ENCODE measurements around the gene A1BG. TPM values are rescaled to one million over a fixed set of nuclear protein-coding genes. Genes with fewer than 3 reads are reported as not detected.
"Not testable (repeated sequence)": the region's sequence is repeated elsewhere in the genome, so short reads cannot be mapped to it uniquely, and the experiment has no call there.

A1BG gene
- total and polyA plus RNA-seq, 4 donors = 1.2 to 53.4 (median 18.6) TPM

GRCh38 chr19:58311345-58311865, 41.9 kb downstream of the A1BG start:
- whole genome bisulfite sequencing, 2 donors = 93% methylated on average over 7 of the region's 7 CpGs
- TF ChIP-seq, protein P1, sequence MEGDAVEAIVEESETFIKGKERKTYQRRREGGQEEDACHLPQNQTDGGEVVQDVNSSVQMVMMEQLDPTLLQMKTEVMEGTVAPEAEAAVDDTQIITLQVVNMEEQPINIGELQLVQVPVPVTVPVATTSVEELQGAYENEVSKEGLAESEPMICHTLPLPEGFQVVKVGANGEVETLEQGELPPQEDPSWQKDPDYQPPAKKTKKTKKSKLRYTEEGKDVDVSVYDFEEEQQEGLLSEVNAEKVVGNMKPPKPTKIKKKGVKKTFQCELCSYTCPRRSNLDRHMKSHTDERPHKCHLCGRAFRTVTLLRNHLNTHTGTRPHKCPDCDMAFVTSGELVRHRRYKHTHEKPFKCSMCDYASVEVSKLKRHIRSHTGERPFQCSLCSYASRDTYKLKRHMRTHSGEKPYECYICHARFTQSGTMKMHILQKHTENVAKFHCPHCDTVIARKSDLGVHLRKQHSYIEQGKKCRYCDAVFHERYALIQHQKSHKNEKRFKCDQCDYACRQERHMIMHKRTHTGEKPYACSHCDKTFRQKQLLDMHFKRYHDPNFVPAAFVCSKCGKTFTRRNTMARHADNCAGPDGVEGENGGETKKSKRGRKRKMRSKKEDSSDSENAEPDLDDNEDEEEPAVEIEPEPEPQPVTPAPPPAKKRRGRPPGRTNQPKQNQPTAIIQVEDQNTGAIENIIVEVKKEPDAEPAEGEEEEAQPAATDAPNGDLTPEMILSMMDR (IDR thresholded peaks at IDR 0.05; ENCODE audit: control extremely low read depth, extremely low read depth) = no peak

DNA sequence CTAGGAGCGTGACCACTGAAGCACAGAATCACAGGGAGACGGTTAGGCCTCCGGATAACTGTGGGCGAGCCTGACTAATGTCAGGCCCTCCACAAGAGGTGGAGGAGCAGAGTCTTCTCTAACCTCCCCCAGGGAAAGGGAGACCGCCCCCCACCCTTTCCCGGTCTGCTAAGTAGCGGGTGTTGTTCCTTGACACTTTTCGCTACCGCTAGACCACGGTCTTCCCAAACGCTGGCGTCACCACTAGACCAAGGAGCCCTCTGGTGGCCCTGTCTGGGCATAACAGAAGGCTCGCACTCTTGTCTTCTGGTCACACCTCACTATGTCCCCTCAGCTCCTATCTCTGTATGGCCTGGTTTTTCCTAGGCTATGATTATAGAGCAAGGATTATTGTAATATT, 42.6 kb downstream of the A1BG start:
- WGBS, 2 donors = 69 to 79% methylated on average over 13 of the region's 13 CpGs
- ATAC-seq (ENCODE audit: insufficient read depth, low FRiP score); H3K27me3 ChIP-seq (ENCODE audit: control insufficient read depth in 3 of 3, insufficient read depth in 3 of 3, low read length in 2 of 3); H3K9me3 ChIP-seq (ENCODE audit: control insufficient read depth in 4 of 4, insufficient read depth in 3 of 4, low read length in 3 of 4); H3K9ac ChIP-seq (ENCODE audit: insufficient read depth in 1 of 2, low read length in 2 of 2); H3K4me3 ChIP-seq; H3K4me1 ChIP-seq (ENCODE audit: control insufficient read depth in 5 of 5, insufficient read depth in 5 of 5, low read length in 5 of 5); H3K27ac ChIP-seq (ENCODE audit: low read depth in 1 of 2, low read length in 1 of 2): not testable (repeated sequence)
- peak; percentile 29 to 41 (median 41) for DNase-seq
- H3K36me3 ChIP-seq (ENCODE audit: control insufficient read depth in 4 of 4, insufficient read depth in 4 of 4, low read length in 4 of 4) = peaks cover 33 to 53% (median 38%) of the 10 kb centered on the region in 4 donors

More at GRCh38 chr19:58311345-58311865, 41.9 kb downstream of the A1BG start:
- no peak overlapping the region for H3K4me3 ChIP-seq
- H3K4me1 ChIP-seq (ENCODE audit: control insufficient read depth in 5 of 5, insufficient read depth in 5 of 5, low read length in 5 of 5) = peaks cover 0 to 2% (median under 1%) of the 10 kb centered on the region in 5 donors
- peaks cover 33 to 52% (median 38%) of the 10 kb centered on the region in 4 donors for H3K36me3 ChIP-seq (ENCODE audit: control insufficient read depth in 4 of 4, insufficient read depth in 4 of 4, low read length in 4 of 4)
- no peaks in the 10 kb centered on the region for H3K27me3 ChIP-seq (ENCODE audit: control insufficient read depth in 3 of 3, insufficient read depth in 3 of 3, low read length in 2 of 3)
- H3K27ac ChIP-seq (ENCODE audit: low read depth in 1 of 2, low read length in 1 of 2) = no peak overlapping the region
- peaks cover 0 to 3% (median 0%) of the 10 kb centered on the region in 4 donors for H3K9me3 ChIP-seq (ENCODE audit: control insufficient read depth in 4 of 4, insufficient read depth in 3 of 4, low read length in 3 of 4)
- no peak overlapping the region for H3K9ac ChIP-seq (ENCODE audit: insufficient read depth in 1 of 2, low read length in 2 of 2)
- DNase-seq (no peak), ATAC-seq (ENCODE audit: insufficient read depth, low FRiP score) (no peak)

DNA sequence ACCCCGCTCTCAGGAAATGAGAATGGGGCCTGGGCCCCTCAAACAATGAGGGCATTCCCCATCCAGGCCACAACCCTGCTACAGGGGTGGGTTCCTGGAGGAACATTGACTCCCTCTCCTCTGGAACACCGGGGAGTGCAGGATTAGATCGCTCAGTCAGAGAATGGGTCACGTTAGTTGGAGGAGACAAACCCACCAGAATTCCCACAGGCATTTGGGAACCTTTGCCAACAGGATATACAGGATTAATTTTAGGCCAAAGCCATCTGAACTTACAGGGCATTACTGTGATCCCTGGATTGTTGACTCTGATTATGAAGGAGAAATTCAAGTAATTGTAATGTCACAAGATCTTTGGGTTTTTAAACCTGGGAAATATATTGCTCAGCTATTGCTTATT, 45.6 kb downstream of the A1BG start:
- Histone ChIP-seq H3K4me3 (no peak overlapping the region), H3K9me3 (ENCODE audit: control insufficient read depth in 4 of 4, insufficient read depth in 3 of 4, low read length in 3 of 4) (peaks cover 0 to 3% (median 0%) of the 10 kb centered on the region in 4 donors), H3K27ac (ENCODE audit: low read depth in 1 of 2, low read length in 1 of 2) (no peak overlapping the region), H3K9ac (ENCODE audit: insufficient read depth in 1 of 2, low read length in 2 of 2) (no peak overlapping the region), H3K36me3 (ENCODE audit: control insufficient read depth in 4 of 4, insufficient read depth in 4 of 4, low read length in 4 of 4) (peaks cover 20 to 35% (median 22%) of the 10 kb centered on the region in 4 donors), H3K27me3 (ENCODE audit: control insufficient read depth in 3 of 3, insufficient read depth in 3 of 3, low read length in 2 of 3) (no peaks in the 10 kb centered on the region), H3K4me1 (ENCODE audit: control insufficient read depth in 5 of 5, insufficient read depth in 5 of 5, low read length in 5 of 5) (peaks cover 0 to 14% (median 7%) of the 10 kb centered on the region in 5 donors)
- TF ChIP-seq, protein P1 (IDR thresholded peaks at IDR 0.05; ENCODE audit: control extremely low read depth, extremely low read depth) = no peak
- DNase-seq (no peak), ATAC-seq (ENCODE audit: insufficient read depth, low FRiP score) (no peak)
- WGBS, 2 donors = 82 to 91% methylated on average over 4 of the region's 4 CpGs

DNA sequence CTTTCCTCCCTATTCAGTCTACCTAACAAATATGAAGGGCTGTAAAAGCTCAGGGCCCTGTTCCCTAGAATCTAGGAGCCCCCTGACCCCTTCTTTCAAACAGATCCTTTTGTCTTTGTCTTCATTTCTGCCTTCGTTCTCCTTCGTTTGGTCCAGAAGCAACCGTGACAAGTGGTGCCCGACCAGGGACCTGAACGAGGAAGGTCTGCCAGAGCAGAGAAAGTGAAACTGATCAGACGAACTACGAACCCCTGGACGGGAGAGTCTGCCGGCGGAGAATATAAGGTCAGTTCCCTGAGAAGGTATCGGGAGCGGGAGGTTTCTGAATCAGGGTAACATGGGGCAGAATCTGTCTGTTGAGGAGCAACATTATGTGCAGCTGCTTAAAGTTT, 47.4 kb downstream of the A1BG start:
- H3K4me1 ChIP-seq (ENCODE audit: control insufficient read depth in 5 of 5, insufficient read depth in 5 of 5, low read length in 5 of 5) = peaks cover 0 to 14% (median 7%) of the 10 kb centered on the region in 5 donors
- WGBS, 2 donors = 63% methylated on average over 12 of the region's 12 CpGs
- peaks cover 12 to 23% (median 17%) of the 10 kb centered on the region in 4 donors for H3K36me3 ChIP-seq (ENCODE audit: control insufficient read depth in 4 of 4, insufficient read depth in 4 of 4, low read length in 4 of 4)
- no peak for DNase-seq
- peak overlapping the region; percentile 76 to 88 for H3K9ac ChIP-seq (ENCODE audit: insufficient read depth in 1 of 2, low read length in 2 of 2)
- H3K9me3 ChIP-seq (ENCODE audit: control insufficient read depth in 4 of 4, insufficient read depth in 3 of 4, low read length in 3 of 4) = peaks cover 0 to 7% (median 0%) of the 10 kb centered on the region in 4 donors
- no peak for ATAC-seq (ENCODE audit: insufficient read depth, low FRiP score)
- no peaks in the 10 kb centered on the region for H3K27me3 ChIP-seq (ENCODE audit: control insufficient read depth in 3 of 3, insufficient read depth in 3 of 3, low read length in 2 of 3)
- TF ChIP-seq, protein P1 (IDR thresholded peaks at IDR 0.05; ENCODE audit: control extremely low read depth, extremely low read depth) = no peak
- peak overlapping the region; percentile 85 for H3K4me3 ChIP-seq
- peak overlapping the region; percentile 81 to 95 for H3K27ac ChIP-seq (ENCODE audit: low read depth in 1 of 2, low read length in 1 of 2)
